Measurements from ENCODE around the gene GPC1.
"Not testable (repeated sequence)": the region's sequence is repeated elsewhere in the genome, so short reads cannot be mapped to it uniquely, and the experiment has no call there.

Gene GPC1

GRCh38 chr2:240435457-240435947, at the start of gene GPC1:
GPC1 (plus strand) TSS chr2:240435663; CDS start chr2:240435919, 256 bp downstream.
- no peak for DNase-seq

GRCh38 chr2:240386326-240386725, 49.1 kb upstream of the GPC1 start:
- DNase-seq, result no peak

- DNase-seq, result not testable (repeated sequence)
Measured at GRCh38 chr2:240386743-240387142, 48.7 kb upstream of the GPC1 start.

- DNase-seq, result no peak
Measured at GRCh38 chr2:240387325-240387668, 48.2 kb upstream of the GPC1 start.

GRCh38 chr2:240387669-240388358, 47.6 kb upstream of the GPC1 start:
- DNase-seq, result no peak

GRCh38 chr2:240388471-240389301, 46.8 kb upstream of the GPC1 start:
- DNase-seq, result no peak

GRCh38 chr2:240389302-240389805, 46.1 kb upstream of the GPC1 start:
- DNase-seq, result no peak

GRCh38 chr2:240390091-240391073, 45.1 kb upstream of the GPC1 start:
- DNase-seq, result no peak

- DNase-seq, result no peak
Measured at GRCh38 chr2:240391111-240392051, 44.1 kb upstream of the GPC1 start.

GRCh38 chr2:240392084-240392947, 43.1 kb upstream of the GPC1 start:
- no peak for DNase-seq

- no peak for DNase-seq
Measured at GRCh38 chr2:240392948-240393830, 42.3 kb upstream of the GPC1 start.

GRCh38 chr2:240393831-240394410, 41.5 kb upstream of the GPC1 start:
- DNase-seq, result no peak

GRCh38 chr2:240394549-240394948, 40.9 kb upstream of the GPC1 start:
- DNase-seq, result no peak

GRCh38 chr2:240395448-240395847, 40.0 kb upstream of the GPC1 start:
- no peak for DNase-seq

GRCh38 chr2:240395896-240396622, 39.4 kb upstream of the GPC1 start:
- no peak for DNase-seq

- no peak for DNase-seq
Measured at GRCh38 chr2:240396623-240397541, 38.6 kb upstream of the GPC1 start.

GRCh38 chr2:240397542-240397916, 37.9 kb upstream of the GPC1 start:
- no peak for DNase-seq
